Osteoblast (primary cell): ENCODE results near the gene MIEF2. TPM values are rescaled to one million over a fixed set of nuclear protein-coding genes. Genes with fewer than 3 reads are reported as not detected.

Experiments used
- DNase-seq: peaks from one replicate; pipeline ENCODE4 v3.0.0; 2011; ENCODE audit warnings: low spot score, mixed read lengths; ENCODE audit not compliant: insufficient read length; ENCODE audit errors: missing footprints
- H2AFZ ChIP-seq: 2 replicates; pipeline ENCODE4 v1.6.0; 2011; ENCODE audit warnings: mild to moderate bottlenecking, low read length
- H3K27ac ChIP-seq: 2 replicates; pipeline ENCODE4 v1.5.1; 2011; ENCODE audit warnings: mild to moderate bottlenecking, low read depth, low read length, moderate library complexity
- H3K27me3 ChIP-seq: 2 replicates; pipeline ENCODE4 v1.6.0; 2012; ENCODE audit warnings: mild to moderate bottlenecking, control low read depth, inconsistent platforms, low read length, moderate library complexity; ENCODE audit not compliant: insufficient read depth
- H3K36me3 ChIP-seq: 2 replicates; pipeline ENCODE4 v1.5.1; 2011; ENCODE audit warnings: mild to moderate bottlenecking, low read length, control low read depth, moderate library complexity; ENCODE audit not compliant: insufficient read depth
- H3K4me1 ChIP-seq: 2 replicates; pipeline ENCODE4 v1.5.1; 2011; ENCODE audit warnings: mild to moderate bottlenecking, low read length, control low read depth, moderate library complexity; ENCODE audit not compliant: insufficient read depth
- H3K4me2 ChIP-seq: 2 replicates; pipeline ENCODE4 v1.6.0; 2011; ENCODE audit warnings: mild to moderate bottlenecking, low read length; ENCODE audit not compliant: insufficient read depth
- H3K4me3 ChIP-seq: fragments of 200-600 bp; sonication (generic); 3 replicates; pipeline ENCODE4 v1.5.1; 2012; ENCODE audit warnings: mild to moderate bottlenecking, low read length, inconsistent platforms; ENCODE audit not compliant: insufficient read depth
- H3K79me2 ChIP-seq: 2 replicates; pipeline ENCODE4 v1.6.0; 2012; ENCODE audit warnings: mild to moderate bottlenecking, low read length, control low read depth, inconsistent platforms; ENCODE audit not compliant: insufficient read depth
- H3K9me3 ChIP-seq: 2 replicates; pipeline ENCODE4 v1.5.1; 2011; ENCODE audit warnings: low read depth, low read length, control low read depth
- H4K20me1 ChIP-seq: 2 replicates; pipeline ENCODE4 v1.6.0; 2012; ENCODE audit warnings: mild to moderate bottlenecking, low read length, control low read depth; ENCODE audit not compliant: insufficient read depth
- total RNA-seq: library from RNA; depleted of rRNA; stranded (reverse); fragments of >200 nt; gene quantifications from 2 replicates; pipeline ENCODE4 v1.2.3, GENCODE V29; 2012
- TF ChIP-seq, protein P1 (sequence below): IDR thresholded peaks from 2 replicates; pipeline ENCODE4 v1.5.1; 2011; ENCODE audit warnings: mild to moderate bottlenecking, low read depth, low read length, moderate library complexity; ENCODE audit errors: extremely low read depth

The MIEF2 gene
- total RNA-seq, 1 donor: 14.5 TPM

DNA sequence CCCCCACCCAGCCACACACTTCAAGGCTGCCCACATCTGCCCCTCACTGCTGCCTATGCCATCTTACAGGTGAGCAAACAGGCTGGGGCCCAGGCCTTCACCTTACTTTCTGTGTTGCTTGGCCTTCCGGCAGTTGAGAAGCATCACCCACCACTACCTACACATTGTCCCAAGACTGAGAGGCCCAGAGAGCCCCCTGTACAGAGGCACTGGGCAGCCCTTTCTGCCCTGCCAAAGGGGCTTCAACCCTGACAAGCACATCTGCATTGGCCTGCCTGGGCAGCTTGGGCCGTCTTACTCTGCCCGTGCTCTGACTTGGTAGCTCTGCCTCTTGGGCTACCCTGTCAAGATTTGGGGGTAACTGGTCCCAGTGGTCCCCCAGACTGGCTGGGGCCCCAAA, 1.2 kb downstream of the MIEF2 start:
- no peak overlapping the region for H2AFZ ChIP-seq
- H3K4me3 ChIP-seq: peak overlapping the region; percentile 99
- peaks cover 20% of the 10 kb centered on the region for H3K36me3 ChIP-seq
- H3K9me3 ChIP-seq: no peaks in the 10 kb centered on the region
- H3K27me3 ChIP-seq: no peaks in the 10 kb centered on the region
- H3K27ac ChIP-seq: peak overlapping the region; percentile 82
- TF ChIP-seq, protein P1, sequence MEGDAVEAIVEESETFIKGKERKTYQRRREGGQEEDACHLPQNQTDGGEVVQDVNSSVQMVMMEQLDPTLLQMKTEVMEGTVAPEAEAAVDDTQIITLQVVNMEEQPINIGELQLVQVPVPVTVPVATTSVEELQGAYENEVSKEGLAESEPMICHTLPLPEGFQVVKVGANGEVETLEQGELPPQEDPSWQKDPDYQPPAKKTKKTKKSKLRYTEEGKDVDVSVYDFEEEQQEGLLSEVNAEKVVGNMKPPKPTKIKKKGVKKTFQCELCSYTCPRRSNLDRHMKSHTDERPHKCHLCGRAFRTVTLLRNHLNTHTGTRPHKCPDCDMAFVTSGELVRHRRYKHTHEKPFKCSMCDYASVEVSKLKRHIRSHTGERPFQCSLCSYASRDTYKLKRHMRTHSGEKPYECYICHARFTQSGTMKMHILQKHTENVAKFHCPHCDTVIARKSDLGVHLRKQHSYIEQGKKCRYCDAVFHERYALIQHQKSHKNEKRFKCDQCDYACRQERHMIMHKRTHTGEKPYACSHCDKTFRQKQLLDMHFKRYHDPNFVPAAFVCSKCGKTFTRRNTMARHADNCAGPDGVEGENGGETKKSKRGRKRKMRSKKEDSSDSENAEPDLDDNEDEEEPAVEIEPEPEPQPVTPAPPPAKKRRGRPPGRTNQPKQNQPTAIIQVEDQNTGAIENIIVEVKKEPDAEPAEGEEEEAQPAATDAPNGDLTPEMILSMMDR: no peak
- H4K20me1 ChIP-seq: peaks cover 19% of the 10 kb centered on the region
- DNase-seq: peak; percentile 85
- H3K79me2 ChIP-seq: peaks cover 43% of the 10 kb centered on the region
- peak overlapping the region; percentile 93 for H3K4me2 ChIP-seq
- peaks cover 32% of the 10 kb centered on the region for H3K4me1 ChIP-seq

DNA sequence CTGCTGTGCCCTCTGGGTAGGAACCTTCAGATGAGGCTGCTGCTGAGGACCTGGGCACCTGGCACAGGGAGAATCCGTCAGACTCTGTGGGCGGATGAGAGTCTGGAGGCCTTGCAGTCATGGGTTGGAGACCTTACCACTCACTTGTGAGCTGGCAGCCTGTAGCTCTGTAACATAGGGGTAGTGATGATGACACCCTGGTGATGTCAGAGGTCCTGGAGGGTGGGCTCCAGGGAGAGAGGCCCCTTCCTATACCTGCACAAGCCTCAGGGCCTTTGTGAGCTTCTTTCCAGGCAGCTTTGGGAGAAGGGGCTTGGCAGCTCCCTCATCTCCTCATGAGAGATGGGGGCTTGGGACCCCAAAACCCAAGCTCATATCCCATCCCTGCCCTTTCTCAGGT, 1.6 kb downstream of the MIEF2 start:
- Histone ChIP-seq H3K27me3 (no peaks in the 10 kb centered on the region), H3K4me3 (no peak overlapping the region), H3K4me2 (no peak overlapping the region), H3K9me3 (no peaks in the 10 kb centered on the region), H3K36me3 (peaks cover 20% of the 10 kb centered on the region), H2AFZ (no peak overlapping the region), H4K20me1 (peaks cover 15% of the 10 kb centered on the region), H3K27ac (peak overlapping the region; percentile 82), H3K79me2 (peaks cover 39% of the 10 kb centered on the region), H3K4me1 (peaks cover 29% of the 10 kb centered on the region)
- TF ChIP-seq, protein P1: no peak
- DNase-seq: peak; percentile 84

DNA sequence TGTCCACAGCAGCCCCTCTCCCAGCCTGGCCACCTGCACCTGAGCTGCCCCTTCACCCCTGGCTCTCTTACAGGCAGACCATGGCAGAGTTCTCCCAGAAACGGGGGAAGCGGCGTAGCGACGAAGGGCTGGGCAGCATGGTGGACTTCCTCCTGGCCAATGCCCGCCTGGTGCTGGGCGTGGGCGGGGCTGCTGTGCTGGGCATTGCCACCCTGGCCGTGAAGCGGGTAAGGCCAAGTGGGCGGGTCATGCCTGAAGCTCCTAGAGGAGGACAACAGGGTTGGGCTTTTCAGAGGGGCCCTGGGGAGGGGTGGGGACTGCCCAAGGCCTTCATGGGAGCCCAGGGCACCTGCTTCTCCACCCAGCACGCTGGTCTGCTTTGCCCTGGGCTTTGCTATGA, 2.2 kb downstream of the MIEF2 start:
- peak; percentile 73 for DNase-seq
- TF ChIP-seq, protein P1: no peak
- Histone ChIP-seq H3K27ac (no peak overlapping the region), H2AFZ (no peak overlapping the region), H3K4me2 (no peak overlapping the region), H3K36me3 (peaks cover 20% of the 10 kb centered on the region), H3K27me3 (no peaks in the 10 kb centered on the region), H3K4me3 (no peak overlapping the region), H3K9me3 (no peaks in the 10 kb centered on the region), H3K4me1 (peaks cover 24% of the 10 kb centered on the region), H3K79me2 (peaks cover 33% of the 10 kb centered on the region), H4K20me1 (peaks cover 11% of the 10 kb centered on the region)

DNA sequence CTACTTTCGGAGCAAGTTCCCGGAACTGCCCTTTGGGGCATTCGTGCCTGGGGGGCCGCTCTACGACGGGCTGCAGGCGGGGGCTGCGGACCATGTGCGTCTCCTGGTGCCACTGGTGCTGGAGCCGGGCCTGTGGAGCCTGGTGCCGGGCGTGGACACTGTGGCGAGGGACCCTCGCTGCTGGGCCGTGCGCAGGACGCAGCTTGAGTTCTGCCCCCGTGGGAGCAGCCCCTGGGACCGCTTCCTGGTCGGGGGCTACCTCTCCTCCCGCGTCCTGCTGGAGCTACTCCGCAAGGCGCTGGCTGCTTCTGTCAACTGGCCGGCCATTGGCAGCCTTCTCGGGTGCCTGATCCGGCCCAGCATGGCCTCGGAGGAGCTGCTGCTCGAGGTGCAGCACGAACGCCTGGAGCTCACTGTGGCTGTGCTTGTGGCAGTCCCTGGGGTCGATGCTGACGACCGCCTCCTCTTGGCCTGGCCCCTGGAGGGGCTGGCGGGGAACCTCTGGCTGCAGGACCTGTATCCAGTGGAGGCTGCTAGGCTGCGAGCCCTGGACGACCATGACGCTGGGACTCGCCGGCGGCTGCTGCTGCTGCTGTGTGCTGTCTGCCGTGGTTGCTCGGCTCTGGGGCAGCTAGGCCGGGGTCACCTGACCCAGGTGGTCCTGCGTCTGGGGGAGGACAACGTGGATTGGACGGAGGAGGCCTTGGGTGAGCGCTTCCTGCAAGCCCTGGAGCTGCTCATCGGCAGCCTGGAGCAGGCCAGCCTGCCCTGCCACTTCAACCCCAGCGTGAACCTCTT, 3.6 kb downstream of the MIEF2 start:
- Histone ChIP-seq H3K4me2 (no peak overlapping the region), H3K79me2 (peaks cover 26% of the 10 kb centered on the region), H3K27me3 (no peaks in the 10 kb centered on the region), H3K27ac (no peak overlapping the region), H3K4me3 (no peak overlapping the region), H4K20me1 (peaks cover 9% of the 10 kb centered on the region), H3K36me3 (peaks cover 20% of the 10 kb centered on the region), H2AFZ (no peak overlapping the region), H3K4me1 (peaks cover 22% of the 10 kb centered on the region), H3K9me3 (no peaks in the 10 kb centered on the region)
- DNase-seq: peak; percentile 62
- TF ChIP-seq, protein P1: no peak
